Keratinocyte (primary cell): ENCODE results near the gene SLC25A13.

ENCODE experiments used
- EZH2 ChIP-seq: IDR thresholded peaks from one replicate; pipeline ENCODE4 v1.6.1; 2012; ENCODE audit warnings: inconsistent platforms, mild to moderate bottlenecking, low read length, moderate library complexity
- TF ChIP-seq, protein P1 (sequence below), 3 experiments: IDR thresholded peaks in 1 of 3; conservative IDR thresholded peaks in 1 of 3; optimal IDR thresholded peaks in 1 of 3; 2 replicates in 2 of 3; 3 replicates in 1 of 3; pipeline versions ENCODE3 to v1.5.1; 2011; ENCODE audit warnings: low read length in 3 of 3, mild to moderate bottlenecking in 3 of 3, moderate library complexity in 2 of 3, control low read depth in 1 of 3, inconsistent platforms in 1 of 3; ENCODE audit not compliant: insufficient read depth in 2 of 3; ENCODE audit errors: extremely low read depth in 1 of 3

DNA sequence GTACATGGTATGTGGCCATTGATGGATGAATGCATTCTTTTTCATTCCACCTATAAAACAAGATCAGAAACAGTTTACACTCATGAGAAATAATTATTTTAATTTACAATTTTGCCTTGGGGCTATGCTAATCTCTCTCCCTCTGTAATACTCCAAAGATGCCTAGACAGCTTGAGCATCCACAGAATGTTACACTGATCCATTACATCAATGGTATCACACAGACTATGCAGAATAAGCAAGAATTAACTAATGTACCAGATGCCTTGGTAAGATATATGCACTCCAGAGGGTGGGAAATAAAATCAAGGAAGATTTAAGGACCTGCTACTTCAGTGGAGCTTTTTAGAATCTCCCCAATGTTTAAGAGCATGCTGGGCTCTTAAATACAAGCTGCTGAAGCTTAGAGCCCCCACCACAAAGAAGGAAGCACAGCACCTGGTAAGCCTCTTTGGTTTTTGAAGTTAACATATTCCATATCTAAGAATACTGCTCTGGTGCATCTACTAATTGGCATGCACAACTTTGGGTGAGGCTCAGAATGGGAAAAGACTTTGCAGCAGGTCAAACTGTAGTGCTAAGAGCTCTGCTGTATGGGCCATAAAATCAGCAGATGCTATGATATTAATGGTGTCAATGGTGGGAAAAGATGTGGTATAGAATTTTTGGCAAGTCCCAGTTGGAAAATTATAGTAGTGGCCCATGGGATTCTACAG is 219.6 kb downstream of the SLC25A13 start:
- TF ChIP-seq, protein P1, sequence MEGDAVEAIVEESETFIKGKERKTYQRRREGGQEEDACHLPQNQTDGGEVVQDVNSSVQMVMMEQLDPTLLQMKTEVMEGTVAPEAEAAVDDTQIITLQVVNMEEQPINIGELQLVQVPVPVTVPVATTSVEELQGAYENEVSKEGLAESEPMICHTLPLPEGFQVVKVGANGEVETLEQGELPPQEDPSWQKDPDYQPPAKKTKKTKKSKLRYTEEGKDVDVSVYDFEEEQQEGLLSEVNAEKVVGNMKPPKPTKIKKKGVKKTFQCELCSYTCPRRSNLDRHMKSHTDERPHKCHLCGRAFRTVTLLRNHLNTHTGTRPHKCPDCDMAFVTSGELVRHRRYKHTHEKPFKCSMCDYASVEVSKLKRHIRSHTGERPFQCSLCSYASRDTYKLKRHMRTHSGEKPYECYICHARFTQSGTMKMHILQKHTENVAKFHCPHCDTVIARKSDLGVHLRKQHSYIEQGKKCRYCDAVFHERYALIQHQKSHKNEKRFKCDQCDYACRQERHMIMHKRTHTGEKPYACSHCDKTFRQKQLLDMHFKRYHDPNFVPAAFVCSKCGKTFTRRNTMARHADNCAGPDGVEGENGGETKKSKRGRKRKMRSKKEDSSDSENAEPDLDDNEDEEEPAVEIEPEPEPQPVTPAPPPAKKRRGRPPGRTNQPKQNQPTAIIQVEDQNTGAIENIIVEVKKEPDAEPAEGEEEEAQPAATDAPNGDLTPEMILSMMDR (optimal IDR thresholded peaks at IDR 0.05 in 1 of 3, IDR thresholded peaks at IDR 0.05 in 1 of 3, conservative IDR thresholded peaks at IDR 0.05 in 1 of 3; ENCODE audit: extremely low read depth in 1 of 3, insufficient read depth in 2 of 3, low read length in 3 of 3), result no peak
- no peak for TF ChIP-seq EZH2
